SKM-1 treated with dmso at 0.1 percent for 144 hours (cell line): ENCODE measurements around the gene METAP1D.

ENCODE experiments used
- DNase-seq: peaks from one replicate; lab custom pipeline; 2025; ENCODE audit not compliant: unreplicated experiment; lab: John Stamatoyannopoulos, UW

Gene METAP1D

DNA sequence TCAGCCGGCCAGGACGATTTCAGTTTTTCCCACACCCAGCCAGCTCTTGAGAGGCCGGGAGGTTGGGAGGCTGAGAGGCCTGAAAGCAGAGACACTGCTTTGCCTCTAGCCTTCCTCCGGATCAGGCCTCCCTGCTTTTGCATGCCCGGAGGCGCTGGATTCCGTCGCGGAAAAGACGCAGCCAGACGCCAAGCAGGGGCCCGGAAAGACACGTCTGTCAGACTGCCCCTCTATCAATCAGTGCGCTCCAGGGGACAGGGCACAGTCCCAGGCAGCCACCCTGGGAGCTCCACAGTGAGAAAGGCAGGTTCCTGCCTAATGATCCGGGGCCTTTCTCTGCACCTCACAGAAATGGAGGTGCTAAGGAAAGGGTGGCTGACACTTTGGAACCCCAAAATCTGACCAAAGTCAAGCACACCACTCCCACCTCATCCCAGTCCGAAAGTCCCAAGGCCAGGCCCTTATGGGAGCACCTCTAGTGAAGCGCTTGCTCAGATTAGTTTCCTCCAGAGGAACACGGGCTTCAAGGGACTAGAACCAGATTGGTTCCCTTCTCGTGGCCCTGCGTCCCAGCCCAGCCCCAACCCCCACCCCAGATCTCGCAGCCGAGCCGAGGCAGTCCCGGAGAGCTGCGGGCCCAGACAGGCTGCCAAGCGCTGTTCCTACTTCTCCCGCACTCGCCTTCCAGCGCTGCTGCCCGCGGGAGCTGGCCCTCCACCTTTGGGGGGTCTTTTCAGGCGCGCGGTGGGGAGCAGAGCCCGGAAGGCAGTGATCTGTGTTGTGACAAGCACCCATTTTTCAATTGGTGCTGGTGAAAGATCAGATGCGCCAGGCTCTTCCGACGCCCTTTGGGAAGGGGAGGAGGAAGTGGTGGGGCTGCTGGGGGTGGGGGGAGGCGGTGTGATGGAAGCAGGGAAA is 90.5 kb downstream of the METAP1D start:
- DNase-seq: no peak

DNA sequence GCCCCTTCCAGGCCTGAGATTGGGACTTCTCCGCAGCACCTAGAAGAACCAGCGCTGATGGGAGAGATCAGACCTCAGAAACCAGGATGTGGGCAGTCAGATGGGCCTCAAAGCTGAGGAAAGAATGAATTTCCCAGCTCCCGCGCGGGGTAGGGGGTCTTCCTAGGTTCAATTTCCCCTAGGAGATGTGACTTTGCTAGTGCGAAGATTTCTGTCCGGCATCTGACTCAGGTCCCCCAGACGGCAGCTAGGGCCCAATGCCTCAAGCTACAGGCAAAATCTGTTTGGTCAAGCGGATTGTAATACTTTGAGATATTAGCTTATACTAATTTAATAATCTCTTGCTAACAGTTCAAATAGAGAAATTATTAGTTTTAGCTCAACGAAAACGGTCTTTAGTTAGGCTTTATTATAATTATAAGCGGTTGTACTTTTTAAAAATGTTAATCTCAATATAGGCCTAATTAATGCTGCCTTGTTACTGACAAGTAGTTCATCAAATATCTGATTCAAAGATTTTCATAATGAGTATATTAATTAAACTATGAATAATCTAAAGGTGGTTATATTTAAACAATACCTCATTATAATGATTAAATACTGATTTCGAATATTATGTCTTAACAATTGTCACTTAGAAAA is 91.4 kb downstream of the METAP1D start:
- no peak for DNase-seq

DNA sequence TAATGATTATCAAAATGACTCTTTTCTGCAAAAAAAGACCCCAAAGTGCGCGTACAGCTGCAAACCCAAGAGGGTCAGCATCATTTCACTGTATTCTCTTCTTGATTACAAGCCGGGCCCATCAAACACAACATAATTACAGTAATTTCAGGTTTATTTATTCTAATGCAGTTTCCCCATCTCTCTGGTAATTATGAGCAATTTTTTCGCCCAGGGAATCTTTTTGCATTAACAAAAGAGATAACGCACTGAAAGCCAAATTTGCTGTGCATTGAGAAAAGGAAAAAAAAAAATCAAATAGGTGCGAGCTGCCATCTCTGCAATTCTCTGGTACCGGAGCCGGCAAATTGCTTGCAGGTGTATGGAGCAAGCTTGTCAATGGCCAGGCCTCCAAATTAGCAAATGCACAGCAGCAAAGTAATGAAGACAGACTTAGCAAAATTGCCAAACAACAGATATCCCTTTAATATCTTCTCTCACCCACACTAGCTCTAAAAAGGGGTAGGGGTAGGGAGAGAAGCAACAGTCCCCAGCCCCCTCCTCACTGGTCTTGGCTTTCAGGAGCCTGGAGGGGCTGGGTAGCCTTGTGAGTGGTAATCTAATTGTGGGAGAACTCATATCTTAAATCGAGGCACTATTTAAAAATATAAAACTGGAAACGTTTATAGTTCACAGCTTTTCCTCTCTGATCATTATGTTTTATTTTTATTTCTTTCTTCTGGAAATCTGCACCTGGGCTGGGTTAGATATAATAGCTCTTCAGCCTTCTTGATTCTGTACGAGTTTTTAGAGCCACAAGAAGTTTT is 92.2 kb downstream of the METAP1D start:
- DNase-seq: no peak

DNA sequence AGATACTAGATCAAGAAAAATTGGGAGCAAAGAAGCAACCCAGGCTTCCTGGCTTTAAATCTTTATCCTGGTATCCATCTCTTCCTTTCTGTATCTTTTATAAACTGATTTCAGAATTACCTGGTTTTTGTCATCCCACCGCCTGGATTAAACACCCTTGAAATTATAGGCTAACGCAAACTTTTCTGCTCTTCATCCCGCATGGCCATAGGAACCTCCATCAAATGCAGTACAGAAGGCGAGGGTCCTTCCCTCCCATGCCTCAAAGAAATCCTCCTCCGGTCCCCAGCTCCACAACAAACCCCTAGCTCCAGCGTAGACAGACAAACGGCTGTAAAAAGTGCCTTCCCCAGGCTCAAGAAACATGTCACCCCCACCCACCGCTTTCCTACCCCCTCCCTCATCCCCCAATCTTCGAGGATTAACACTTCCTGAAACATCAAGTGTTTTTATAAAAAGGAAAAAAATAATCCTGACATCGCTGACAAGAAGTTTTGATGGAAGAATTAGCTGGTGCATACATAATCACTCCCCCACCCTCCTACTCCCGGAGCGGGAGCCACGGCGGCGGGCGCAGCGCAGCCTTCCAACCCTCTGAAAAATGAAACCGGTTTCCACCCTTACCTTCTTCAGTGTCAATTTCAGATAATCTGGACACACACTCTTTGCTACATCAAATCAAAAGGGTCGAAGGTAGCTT is 93.1 kb downstream of the METAP1D start:
- no peak for DNase-seq

DNA sequence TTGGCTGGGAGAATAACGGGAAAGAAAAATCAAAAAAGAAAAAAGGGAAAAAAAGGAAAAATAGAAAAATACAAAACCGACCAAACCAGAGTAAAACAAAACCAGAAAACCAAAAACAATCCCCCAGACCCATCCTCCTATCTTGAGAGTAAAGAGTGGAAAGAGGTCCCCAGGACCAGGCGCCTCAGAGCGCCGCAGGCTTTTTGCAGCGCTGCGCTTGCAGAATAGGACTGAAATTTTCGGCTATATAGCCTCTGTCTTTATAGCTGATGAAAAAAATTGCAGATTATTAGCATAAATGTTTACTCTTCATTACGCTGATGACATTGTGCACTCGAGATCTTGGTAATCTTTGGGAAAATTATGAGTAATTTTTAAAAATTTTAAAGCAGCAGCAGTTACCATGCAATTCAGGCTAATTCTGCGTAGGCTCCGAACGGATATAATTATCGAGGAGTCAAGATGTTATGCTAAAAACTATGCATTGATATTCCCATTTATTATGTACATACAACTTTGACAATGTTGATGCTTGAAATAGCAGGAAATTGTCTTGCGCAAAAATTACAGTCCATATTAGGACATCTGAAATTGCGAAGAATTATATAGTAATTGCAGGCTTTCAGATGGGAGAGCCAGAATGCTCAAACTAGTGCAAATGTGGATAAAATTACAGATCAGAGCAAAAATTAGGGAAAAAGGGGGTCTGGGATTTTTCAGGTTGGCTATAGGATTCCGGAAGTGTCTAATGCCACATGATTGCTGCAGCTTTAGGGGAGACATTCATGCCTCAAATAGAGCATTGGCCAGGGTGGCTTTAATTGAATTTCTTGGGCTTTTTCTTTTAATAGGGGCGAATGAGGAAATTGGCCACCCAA is 93.9 kb downstream of the METAP1D start:
- DNase-seq: no peak

GRCh38 chr2:172094294-172095145 is 94.8 kb downstream of the METAP1D start:
- DNase-seq: no peak

- DNase-seq: no peak
Measured at GRCh38 chr2:172095146-172095904, 95.6 kb downstream of the METAP1D start.

DNA sequence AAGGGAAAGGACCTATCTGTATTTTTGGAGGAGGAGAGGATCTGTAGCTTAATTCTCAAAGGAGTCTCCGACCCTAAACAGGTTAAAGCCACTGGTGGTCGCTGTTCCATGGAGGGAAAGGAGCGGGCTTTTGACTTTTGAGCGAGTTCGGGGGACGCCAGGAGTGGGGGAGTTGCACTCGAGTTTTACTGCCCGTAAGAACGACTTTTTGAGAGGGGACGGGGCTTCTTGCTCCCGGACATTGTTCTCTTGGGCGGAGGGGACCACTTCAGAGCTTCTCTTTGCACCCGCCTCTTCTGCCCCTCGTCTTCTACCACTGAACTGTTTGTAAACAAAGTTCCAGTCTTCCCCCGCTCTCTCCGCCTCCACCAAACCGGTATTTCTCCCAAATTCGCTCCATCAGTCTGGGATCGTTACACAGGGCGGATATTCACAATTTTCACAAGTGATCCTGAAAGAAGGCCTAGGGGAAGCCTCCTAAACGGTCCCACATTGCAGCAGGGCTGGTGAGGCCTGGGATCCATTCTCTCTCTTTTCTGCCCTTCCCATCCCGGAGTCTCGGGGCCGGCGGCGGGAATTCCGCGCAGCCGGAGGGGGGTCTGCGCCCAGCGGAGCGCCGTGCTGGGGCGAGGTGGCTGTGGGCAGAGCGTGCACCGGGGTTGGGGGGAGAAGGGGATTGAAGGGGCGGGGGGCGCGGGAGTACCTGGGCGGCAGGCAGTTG is 96.3 kb downstream of the METAP1D start:
- no peak for DNase-seq

DNA sequence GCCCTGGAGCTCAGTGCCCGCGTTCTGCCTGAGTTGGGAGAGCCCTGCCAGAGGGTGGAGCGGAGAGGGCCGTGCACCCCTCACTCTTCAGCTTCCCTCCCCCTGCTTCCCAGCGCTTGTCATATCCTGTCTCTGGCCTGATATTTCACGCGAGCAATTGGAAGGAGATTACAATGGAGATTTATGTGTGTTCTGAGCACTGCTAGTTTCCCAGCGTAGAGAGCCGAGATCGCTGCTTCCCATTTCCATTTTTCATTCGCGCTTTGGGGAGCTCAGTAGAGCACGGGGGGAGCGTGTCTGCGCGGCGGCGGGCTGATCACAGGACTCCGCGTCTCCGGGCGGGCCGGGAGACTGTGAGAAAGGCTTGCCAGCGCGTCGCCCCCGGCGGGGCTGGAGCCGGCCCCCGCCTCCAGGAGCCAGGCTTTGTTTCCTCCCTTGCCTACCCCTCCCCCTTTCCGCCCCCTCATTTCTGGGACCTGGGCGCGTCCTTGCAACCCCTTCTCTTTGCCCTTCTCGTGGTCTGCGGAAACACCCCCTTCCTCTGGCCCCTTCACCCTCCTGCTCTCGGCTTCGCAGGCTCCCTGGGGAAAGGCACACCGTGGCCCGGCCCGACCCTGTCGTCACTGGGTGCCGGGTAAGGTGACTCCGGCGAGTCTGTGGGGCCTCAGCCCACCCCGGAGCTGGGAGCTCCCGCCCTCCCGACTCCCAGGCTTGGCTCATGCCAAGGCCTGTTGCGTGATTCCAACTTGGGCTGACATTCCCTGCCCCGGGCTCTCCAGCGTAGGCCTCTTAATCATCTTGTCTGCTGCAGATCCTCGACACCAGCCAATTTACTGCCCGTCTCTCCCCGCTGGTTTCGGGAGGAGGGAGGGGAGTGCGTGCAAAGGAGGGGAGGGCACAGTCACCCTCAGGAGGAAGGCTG is 97.1 kb downstream of the METAP1D start:
- DNase-seq: no peak

DNA sequence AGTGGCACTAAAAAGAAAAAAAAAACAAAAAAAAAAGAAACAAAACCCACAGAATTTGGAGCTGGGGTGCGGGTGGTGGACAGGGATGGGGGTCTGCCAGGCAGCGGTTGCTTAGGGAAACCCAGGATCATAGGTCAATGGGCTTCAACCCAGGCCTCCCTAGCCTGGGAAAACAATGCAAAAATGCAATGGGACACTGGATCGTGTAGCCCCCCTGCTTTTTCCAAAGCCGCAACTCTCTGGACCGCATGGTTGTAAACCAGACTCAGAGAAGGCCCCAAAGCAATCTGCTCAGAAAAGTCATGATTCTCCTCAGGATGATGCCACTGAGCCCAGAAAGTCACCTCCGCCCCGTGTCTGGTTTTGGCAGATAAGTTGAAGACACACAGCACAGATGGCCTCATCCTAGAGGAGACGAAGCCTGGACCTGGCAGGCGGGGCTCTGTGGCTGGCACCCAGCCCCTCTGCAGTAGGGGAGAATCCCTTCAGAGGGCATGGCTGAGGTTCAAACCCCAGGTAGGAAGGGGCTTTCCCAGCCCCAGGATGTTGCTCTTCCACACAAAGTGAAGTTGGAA is 97.9 kb downstream of the METAP1D start:
- no peak for DNase-seq

GRCh38 chr2:172098287-172098649 is 98.5 kb downstream of the METAP1D start:
- no peak for DNase-seq

- DNase-seq: no peak
Measured at GRCh38 chr2:172098650-172099471, 99.1 kb downstream of the METAP1D start.

DNA sequence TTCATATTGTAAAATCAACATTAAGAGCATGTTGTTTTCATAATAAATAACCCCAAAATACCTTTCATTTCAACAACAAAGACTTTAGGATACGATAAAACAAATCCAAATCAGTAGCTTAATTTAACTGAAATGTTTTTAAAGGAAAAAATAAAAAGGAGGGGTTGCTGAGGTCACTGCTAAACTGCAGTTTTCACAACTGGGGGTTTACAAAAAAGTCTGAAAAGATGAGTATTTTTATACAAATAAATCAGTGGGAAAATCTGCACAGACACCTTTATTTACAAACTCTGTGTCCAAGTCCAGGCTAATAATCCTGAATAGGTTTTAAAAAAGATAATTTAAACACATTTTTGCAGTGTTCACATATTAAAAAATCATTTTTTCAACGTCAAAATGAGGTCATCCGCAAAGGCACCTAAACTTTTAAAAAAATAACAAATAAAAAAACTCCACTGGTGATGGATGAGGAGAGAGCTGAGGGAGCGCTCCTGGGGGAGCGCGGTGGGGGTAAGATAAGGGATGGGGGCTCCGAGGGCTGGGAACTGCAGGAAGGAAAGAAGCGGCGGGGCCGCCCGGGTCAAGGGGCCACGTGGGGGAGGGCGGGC is 99.8 kb downstream of the METAP1D start:
- DNase-seq: no peak

DNA sequence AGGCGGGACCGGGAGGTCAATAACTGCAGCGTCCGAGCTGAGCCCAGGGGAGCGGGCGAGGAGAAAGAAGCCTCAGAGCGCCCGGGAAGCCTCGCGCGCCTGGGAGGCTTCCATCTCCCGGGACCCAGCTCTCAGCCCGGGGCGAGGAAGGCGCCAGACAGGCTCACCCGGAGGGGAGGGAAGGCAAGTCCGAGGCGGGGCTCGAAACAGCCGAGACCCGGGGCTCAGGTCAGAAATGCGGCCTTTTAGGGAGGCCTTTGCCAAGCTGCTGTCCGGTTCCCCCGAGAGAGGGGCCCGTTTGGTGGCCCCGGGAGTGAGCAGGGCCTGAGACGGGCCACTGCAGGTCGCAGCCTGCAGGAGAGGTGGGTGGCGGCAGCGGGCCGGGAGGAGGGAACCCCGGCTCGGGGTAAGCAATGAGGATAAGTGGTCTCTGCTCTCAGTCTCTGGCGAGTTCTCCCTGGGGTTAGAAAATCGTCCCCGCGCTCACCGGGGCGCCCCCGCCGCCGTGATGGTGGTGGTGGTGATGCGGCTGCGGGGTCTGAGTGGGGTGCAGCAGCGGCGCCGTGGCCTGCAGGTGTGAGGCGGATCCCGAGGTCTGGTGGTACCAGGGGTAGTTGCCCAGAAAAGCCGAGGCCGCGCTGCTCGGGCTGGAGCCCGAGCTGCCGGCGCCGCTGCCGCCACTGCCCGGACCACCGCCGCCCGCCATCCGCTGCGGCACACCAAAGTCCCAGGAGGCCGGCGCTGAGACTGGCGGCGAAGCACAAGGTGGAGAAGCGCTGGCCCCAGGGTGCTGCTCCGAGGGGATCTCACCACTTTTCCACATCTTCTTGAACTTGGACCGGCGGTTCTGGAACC is 100.6 kb downstream of the METAP1D start:
- DNase-seq: no peak
